ENCODE measurements around the gene RFNG. TPM values are rescaled to one million over a fixed set of nuclear protein-coding genes. Genes with fewer than 3 reads are reported as not detected.

The RFNG gene
- total RNA-seq, 4 donors from 2014 or later = 11.8 to 33.7 (median 23.3) TPM

DNA sequence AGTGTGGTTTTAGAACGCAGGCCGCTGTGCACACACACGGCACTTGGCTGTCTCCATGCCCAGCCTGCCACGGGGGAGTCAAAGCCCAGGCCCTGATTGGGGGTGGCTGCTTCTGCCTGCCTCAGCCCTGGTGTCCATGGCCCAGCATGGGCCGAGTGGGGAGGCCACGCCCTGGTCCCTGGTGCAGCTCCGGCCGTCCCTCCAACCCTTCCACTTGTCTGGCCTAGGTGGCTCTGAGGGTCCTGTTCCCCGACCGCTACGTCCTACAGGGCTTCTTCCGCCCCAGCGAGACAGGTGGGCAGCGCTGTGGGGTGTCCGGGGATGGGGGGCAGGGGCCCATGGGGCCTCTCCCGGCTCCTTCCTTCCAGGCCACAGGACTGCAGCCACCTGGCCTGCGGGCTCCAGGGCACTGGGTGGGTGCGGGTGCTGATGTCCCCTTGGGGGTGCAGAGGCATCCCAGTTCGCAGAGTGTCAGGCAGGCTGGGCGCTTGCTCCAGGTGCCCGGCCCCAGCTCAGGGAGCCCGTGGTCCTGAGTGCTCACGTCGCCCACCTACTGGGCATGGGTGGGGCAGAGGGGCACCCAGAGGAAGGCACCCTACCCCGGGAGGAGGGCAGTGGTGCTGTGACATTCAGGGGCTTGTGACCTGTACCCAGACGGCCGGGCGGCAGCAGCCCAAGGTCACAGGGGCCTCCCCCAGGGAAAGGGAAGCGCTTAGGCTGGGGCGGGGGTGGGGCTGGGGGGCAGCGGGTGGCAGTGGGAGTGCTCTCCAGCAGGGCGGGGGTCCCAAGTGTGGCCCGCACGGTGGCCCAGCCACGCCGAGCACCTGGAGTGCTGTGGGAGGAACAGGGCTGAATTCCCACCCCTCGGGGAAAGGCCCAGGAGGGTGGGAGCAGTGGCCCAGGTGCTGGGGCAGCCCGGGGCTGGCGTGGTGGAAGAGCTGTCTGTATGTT is 40.8 kb downstream of the RFNG start:
- no peak for DNase-seq
- TF ChIP-seq POLR2A (IDR thresholded peaks at IDR 0.05) = no peak
- Histone ChIP-seq H3K4me1 (no peaks in the 10 kb centered on the region), H3K4me3 (no peak overlapping the region), H3K9me3 (no peaks in the 10 kb centered on the region), H3K36me3 (no peaks in the 10 kb centered on the region), H3K27me3 (no peaks in the 10 kb centered on the region), H3K27ac (no peak overlapping the region)
- intact Hi-C loops (cut with DNase I; ENCODE audit: low total_unique reads) = no loop called here

DNA sequence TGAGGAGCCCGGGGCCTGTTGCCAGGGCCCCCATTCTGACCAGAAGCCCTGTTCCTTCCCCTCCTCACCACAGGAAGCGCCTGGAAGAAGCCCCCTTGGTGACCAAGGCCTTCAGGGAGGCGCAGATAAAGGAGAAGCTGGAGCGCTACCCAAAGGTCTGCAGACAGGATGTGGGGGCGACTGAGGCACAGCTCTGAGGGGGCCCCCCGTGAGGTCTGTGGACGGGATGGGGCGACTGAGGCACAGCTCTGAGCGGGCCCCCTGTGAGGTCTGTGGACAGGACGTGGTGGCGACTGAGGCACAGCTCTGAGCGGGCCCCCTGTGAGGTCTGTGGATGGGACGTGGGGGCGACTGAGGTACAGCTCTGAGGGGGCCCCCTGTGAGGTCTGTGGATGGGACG is 42.2 kb downstream of the RFNG start:
- no peak for DNase-seq
- Histone ChIP-seq H3K27ac (no peak overlapping the region), H3K36me3 (no peaks in the 10 kb centered on the region), H3K4me1 (peaks cover 0 to 5% of the 10 kb centered on the region in 2 donors), H3K4me3 (no peak overlapping the region), H3K9me3 (no peaks in the 10 kb centered on the region), H3K27me3 (no peaks in the 10 kb centered on the region)
- TF ChIP-seq, protein P1, sequence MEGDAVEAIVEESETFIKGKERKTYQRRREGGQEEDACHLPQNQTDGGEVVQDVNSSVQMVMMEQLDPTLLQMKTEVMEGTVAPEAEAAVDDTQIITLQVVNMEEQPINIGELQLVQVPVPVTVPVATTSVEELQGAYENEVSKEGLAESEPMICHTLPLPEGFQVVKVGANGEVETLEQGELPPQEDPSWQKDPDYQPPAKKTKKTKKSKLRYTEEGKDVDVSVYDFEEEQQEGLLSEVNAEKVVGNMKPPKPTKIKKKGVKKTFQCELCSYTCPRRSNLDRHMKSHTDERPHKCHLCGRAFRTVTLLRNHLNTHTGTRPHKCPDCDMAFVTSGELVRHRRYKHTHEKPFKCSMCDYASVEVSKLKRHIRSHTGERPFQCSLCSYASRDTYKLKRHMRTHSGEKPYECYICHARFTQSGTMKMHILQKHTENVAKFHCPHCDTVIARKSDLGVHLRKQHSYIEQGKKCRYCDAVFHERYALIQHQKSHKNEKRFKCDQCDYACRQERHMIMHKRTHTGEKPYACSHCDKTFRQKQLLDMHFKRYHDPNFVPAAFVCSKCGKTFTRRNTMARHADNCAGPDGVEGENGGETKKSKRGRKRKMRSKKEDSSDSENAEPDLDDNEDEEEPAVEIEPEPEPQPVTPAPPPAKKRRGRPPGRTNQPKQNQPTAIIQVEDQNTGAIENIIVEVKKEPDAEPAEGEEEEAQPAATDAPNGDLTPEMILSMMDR (IDR thresholded peaks at IDR 0.05) = no peak
- no peak for TF ChIP-seq POLR2A (IDR thresholded peaks at IDR 0.05)
- intact Hi-C loops (cut with DNase I; ENCODE audit: low total_unique reads) = no loop called here

DNA sequence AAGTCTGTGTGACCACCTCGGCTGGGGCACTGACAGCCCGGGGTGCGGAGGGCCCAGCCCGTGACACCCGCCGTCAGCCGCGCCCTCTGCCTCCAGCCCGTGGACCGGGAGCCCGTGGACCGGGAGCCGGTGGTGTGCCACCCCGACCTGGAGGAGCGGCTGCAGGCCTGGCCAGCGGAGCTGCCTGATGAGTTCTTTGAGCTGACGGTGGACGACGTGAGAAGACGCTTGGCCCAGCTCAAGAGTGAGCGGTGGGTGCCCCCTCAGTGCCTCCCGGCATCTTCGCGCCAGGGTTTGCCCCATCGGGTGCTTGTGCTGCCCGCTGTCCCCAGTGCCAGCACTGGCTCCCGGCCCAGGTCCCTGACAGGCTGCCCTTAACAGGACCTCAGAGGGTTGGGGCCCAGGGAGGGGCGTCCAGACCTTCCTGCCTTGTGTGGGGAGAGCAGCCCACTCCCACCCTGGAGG is 42.6 kb downstream of the RFNG start:
- H3K4me3 ChIP-seq = no peak overlapping the region
- no peak for TF ChIP-seq POLR2A (IDR thresholded peaks at IDR 0.05)
- TF ChIP-seq, protein P1 (IDR thresholded peaks at IDR 0.05) = no peak
- H3K9me3 ChIP-seq = no peaks in the 10 kb centered on the region
- H3K4me1 ChIP-seq = peaks cover 0 to 10% of the 10 kb centered on the region in 2 donors
- no peaks in the 10 kb centered on the region for H3K27me3 ChIP-seq
- intact Hi-C loops (cut with DNase I; ENCODE audit: low total_unique reads) = no loop called here
- no peak for DNase-seq
- no peaks in the 10 kb centered on the region for H3K36me3 ChIP-seq
- no peak overlapping the region for H3K27ac ChIP-seq

DNA sequence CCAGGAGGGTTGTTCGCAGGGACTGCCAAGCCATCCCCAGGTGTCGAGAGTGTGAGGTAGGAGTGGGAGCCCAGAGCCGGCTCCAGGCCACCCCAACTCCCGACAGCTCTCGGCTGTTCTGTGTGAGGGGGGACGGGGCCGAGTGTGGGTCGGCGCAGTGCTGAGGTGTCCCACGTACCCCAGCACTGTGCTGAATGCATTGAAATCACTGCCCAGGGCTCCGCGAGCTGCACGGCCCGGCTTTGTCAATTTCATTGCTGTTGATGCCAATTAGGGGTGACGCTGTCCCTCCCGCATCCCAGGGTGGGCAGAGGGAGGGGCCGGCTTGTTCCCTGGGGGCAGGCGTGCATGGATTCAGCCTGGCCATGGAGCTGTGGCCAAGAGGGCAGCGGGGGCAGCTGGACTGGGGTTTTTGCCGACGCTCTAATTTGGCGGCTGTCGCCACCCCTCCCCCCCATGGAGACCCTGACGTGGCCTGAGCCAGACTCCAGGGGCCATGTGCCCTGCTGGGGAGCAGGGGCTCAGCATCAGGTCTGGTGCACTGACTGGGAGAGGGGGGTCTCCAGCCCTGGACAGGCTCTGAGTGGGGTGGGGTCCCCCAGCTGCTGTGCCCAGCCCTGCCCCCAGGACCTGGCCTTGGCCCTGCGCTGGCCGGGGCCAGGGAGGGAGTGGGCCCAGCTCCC is 43.2 kb downstream of the RFNG start:
- Histone ChIP-seq H3K9me3 (no peaks in the 10 kb centered on the region), H3K27me3 (no peaks in the 10 kb centered on the region), H3K4me1 (peaks cover 2 to 13% of the 10 kb centered on the region in 2 donors), H3K4me3 (no peak overlapping the region), H3K36me3 (no peaks in the 10 kb centered on the region), H3K27ac (no peak overlapping the region)
- intact Hi-C loops (cut with DNase I; ENCODE audit: low total_unique reads) = no loop called here
- DNase-seq = no peak
- TF ChIP-seq POLR2A (IDR thresholded peaks at IDR 0.05) = no peak
- TF ChIP-seq, protein P1 (IDR thresholded peaks at IDR 0.05) = no peak

DNA sequence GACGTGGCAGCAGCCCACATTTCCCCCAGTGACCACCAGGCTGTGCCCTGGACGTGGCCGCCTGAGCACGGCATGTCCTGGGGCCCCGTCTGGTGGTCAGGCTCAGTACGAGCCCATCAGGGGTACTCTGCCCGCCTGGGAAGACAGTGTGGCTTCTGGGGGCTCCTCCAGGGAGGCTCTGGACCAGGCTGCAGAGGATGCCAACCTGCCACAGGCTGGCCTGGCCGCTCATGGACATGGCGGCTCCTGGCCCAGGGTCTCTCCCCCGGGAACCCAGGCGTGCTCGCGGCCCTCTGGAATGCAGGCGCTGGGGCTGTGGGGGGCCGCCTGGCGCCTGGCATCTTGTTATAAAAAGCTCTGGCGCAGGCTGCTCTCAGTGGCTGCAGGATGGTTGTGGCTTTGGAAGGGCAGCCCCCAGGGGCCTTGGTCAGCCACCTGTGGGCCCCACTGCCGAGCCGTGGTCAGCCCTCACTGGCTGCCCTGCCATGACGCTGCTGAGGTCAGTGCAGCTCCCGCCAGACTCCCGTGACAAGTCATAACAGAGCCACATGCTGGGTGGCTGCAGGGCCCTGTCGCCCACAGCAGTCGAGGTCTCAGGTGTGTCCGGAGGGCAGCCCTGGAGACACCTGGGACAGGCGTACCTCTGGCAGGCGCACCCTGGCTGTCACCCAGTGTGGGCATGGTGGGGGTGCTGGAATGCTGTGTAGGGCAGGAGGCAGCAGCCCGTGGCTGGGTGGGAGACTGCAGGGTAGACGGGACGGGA is 43.9 kb downstream of the RFNG start:
- DNase-seq = no peak
- Histone ChIP-seq H3K9me3 (no peaks in the 10 kb centered on the region), H3K4me3 (no peak overlapping the region), H3K27ac (no peak overlapping the region), H3K36me3 (no peaks in the 10 kb centered on the region), H3K4me1 (peaks cover 8 to 15% of the 10 kb centered on the region in 2 donors), H3K27me3 (no peaks in the 10 kb centered on the region)
- intact Hi-C loops (cut with DNase I; ENCODE audit: low total_unique reads) = no loop called here
- TF ChIP-seq, protein P1 (IDR thresholded peaks at IDR 0.05) = no peak
- no peak for TF ChIP-seq POLR2A (IDR thresholded peaks at IDR 0.05)

Measured in uterus (tissue), 4 donors.